Measurements from ENCODE around the gene ASTN2. TPM values are rescaled to one million over a fixed set of nuclear protein-coding genes. Genes with fewer than 3 reads are reported as not detected.

Gene ASTN2
- total and polyA plus RNA-seq, 4 donors: 0.57 to 2.9 (median 1.4) TPM

- Histone ChIP-seq H3K9ac (ENCODE audit: low read depth in 1 of 2, low read length in 2 of 2) (no peak overlapping the region), H3K36me3 (ENCODE audit: control insufficient read depth in 4 of 4, insufficient read depth in 3 of 4, low read depth in 1 of 4, low read length in 3 of 4) (peaks cover 0 to 13% (median 10%) of the 10 kb centered on the region in 4 donors), H3K27ac (ENCODE audit: low read depth in 1 of 2, low read length in 2 of 2) (no peak overlapping the region), H3K27me3 (ENCODE audit: control insufficient read depth in 4 of 4, insufficient read depth in 4 of 4, low read length in 3 of 4) (no peaks in the 10 kb centered on the region), H3K4me1 (ENCODE audit: control insufficient read depth in 4 of 4, insufficient read depth in 4 of 4, low read length in 3 of 4) (peaks cover 0 to 2% (median 0%) of the 10 kb centered on the region in 4 donors), H3K9me3 (ENCODE audit: control insufficient read depth in 4 of 4, low read length in 3 of 4) (no peaks in the 10 kb centered on the region), H3K4me3 (ENCODE audit: low read depth in 1 of 3, low read length in 3 of 3) (no peak overlapping the region)
- TF ChIP-seq SP1 (IDR thresholded peaks at IDR 0.05) (no peak), FOXA2 (IDR thresholded peaks at IDR 0.05) (no peak), MAX (IDR thresholded peaks at IDR 0.05) (no peak), NR2F2 (IDR thresholded peaks at IDR 0.05) (no peak)
- DNase-seq (ENCODE audit: low spot score): no peak
- 88% methylated on average over 3 of the region's 3 CpGs for WGBS
Observed at GRCh38 chr9:116703634-116704033, 711.2 kb downstream of the ASTN2 start.

GRCh38 chr9:116701940-116702642 lies 712.8 kb downstream of the ASTN2 start:
- Histone ChIP-seq H3K4me1 (ENCODE audit: control insufficient read depth in 4 of 4, insufficient read depth in 4 of 4, low read length in 3 of 4) (peaks cover 0 to 2% (median 0%) of the 10 kb centered on the region in 4 donors), H3K9me3 (ENCODE audit: control insufficient read depth in 4 of 4, low read length in 3 of 4) (no peaks in the 10 kb centered on the region), H3K9ac (ENCODE audit: low read depth in 1 of 2, low read length in 2 of 2) (no peak overlapping the region), H3K4me3 (ENCODE audit: low read depth in 1 of 3, low read length in 3 of 3) (no peak overlapping the region), H3K27me3 (ENCODE audit: control insufficient read depth in 4 of 4, insufficient read depth in 4 of 4, low read length in 3 of 4) (no peaks in the 10 kb centered on the region), H3K27ac (ENCODE audit: low read depth in 1 of 2, low read length in 2 of 2) (no peak overlapping the region), H3K36me3 (ENCODE audit: control insufficient read depth in 4 of 4, insufficient read depth in 3 of 4, low read depth in 1 of 4, low read length in 3 of 4) (peaks cover 8 to 21% (median 17%) of the 10 kb centered on the region in 4 donors)
- no peak for TF ChIP-seq ZBTB33 (IDR thresholded peaks at IDR 0.05)
- WGBS: 88% methylated on average over 2 of the region's 2 CpGs
- no peak for DNase-seq (ENCODE audit: low spot score)

GRCh38 chr9:116700882-116701865 lies 713.7 kb downstream of the ASTN2 start:
- no peak overlapping the region for H3K9ac ChIP-seq (ENCODE audit: low read depth in 1 of 2, low read length in 2 of 2)
- no peak overlapping the region for H3K4me3 ChIP-seq (ENCODE audit: low read depth in 1 of 3, low read length in 3 of 3)
- H3K9me3 ChIP-seq (ENCODE audit: control insufficient read depth in 4 of 4, low read length in 3 of 4): no peaks in the 10 kb centered on the region
- no peak for DNase-seq (ENCODE audit: low spot score)
- no peaks in the 10 kb centered on the region for H3K4me1 ChIP-seq (ENCODE audit: control insufficient read depth in 4 of 4, insufficient read depth in 4 of 4, low read length in 3 of 4)
- no peak overlapping the region for H3K27ac ChIP-seq (ENCODE audit: low read depth in 1 of 2, low read length in 2 of 2)
- H3K27me3 ChIP-seq (ENCODE audit: control insufficient read depth in 4 of 4, insufficient read depth in 4 of 4, low read length in 3 of 4): no peaks in the 10 kb centered on the region
- H3K36me3 ChIP-seq (ENCODE audit: control insufficient read depth in 4 of 4, insufficient read depth in 3 of 4, low read depth in 1 of 4, low read length in 3 of 4): peaks cover 8 to 21% (median 17%) of the 10 kb centered on the region in 4 donors
- 71% methylated on average over 2 of the region's 2 CpGs for WGBS
- TF ChIP-seq HNF4A (conservative IDR thresholded peaks at IDR 0.05) (no peak), YY1 (IDR thresholded peaks at IDR 0.05) (no peak), EGR1 (IDR thresholded peaks at IDR 0.05; ENCODE audit: low read depth in 2 of 2) (no peak), HNF4G (IDR thresholded peaks at IDR 0.05) (no peak), FOXA2 (IDR thresholded peaks at IDR 0.05) (no peak), ATF3 (IDR thresholded peaks at IDR 0.05) (no peak), NR2F2 (IDR thresholded peaks at IDR 0.05) (no peak), RXRA (IDR thresholded peaks at IDR 0.05) (no peak), GABPA (IDR thresholded peaks at IDR 0.05 in 1 of 2, conservative IDR thresholded peaks at IDR 0.05 in 1 of 2) (no peak), ZBTB33 (IDR thresholded peaks at IDR 0.05) (no peak), REST (IDR thresholded peaks at IDR 0.05) (no peak), FOXA1 (IDR thresholded peaks at IDR 0.05) (no peak), RAD21 (IDR thresholded peaks at IDR 0.05) (no peak), JUND (IDR thresholded peaks at IDR 0.05) (no peak), SP1 (IDR thresholded peaks at IDR 0.05) (no peak), TAF1 (conservative IDR thresholded peaks at IDR 0.05) (no peak)

All from liver (tissue), 9 donors.